Measurements from ENCODE around the gene SMCO4.

Gene SMCO4

DNA sequence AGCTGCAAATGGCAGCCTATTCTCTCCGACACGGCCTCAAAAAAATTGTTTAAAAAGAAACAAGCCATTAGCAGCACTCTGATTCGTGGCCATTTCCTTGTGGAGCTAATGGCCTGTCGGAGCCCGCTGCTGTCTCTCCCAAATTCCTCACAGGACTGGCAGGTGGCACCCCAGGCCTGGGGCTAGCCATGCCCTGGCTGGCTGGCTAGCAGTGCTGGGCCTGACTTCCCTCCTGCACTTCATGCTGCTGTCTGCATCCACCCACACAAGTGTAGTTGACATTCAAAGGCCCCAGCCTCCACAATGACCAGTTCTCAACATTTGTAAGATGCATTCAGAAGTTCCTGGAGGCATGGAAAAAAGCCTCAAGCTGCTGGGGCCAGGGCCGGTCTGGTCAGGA, 61.5 kb downstream of the SMCO4 start:
- TF ChIP-seq, protein P1, sequence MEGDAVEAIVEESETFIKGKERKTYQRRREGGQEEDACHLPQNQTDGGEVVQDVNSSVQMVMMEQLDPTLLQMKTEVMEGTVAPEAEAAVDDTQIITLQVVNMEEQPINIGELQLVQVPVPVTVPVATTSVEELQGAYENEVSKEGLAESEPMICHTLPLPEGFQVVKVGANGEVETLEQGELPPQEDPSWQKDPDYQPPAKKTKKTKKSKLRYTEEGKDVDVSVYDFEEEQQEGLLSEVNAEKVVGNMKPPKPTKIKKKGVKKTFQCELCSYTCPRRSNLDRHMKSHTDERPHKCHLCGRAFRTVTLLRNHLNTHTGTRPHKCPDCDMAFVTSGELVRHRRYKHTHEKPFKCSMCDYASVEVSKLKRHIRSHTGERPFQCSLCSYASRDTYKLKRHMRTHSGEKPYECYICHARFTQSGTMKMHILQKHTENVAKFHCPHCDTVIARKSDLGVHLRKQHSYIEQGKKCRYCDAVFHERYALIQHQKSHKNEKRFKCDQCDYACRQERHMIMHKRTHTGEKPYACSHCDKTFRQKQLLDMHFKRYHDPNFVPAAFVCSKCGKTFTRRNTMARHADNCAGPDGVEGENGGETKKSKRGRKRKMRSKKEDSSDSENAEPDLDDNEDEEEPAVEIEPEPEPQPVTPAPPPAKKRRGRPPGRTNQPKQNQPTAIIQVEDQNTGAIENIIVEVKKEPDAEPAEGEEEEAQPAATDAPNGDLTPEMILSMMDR (IDR thresholded peaks at IDR 0.05; ENCODE audit: low read length, missing control alignments) = no peak
- H3K4me3 ChIP-seq (replicated peaks; ENCODE audit: low read depth, low read length) = no peak overlapping the region
- no peak for DNase-seq (ENCODE audit: low read depth)

DNA sequence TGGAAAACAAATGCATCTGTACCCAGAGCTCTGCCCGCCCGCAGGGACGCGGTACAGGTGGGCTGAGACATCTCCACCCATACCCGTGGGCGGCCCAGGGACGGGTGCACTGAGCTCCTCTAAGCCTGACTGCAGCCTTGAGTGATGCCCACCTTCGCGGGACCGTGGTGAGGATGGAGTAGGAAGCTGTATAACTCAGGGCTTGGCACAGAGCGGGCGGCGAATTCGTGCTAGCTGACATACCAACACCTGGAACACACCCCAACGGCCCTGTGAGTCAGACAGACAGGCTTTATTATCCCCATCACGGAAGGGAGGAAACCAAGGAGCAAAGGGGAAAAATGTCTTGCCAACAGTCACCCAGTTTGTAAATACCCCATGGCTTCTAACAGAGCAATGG, 61.9 kb downstream of the SMCO4 start:
- TF ChIP-seq, protein P1 (IDR thresholded peaks at IDR 0.05; ENCODE audit: low read length, missing control alignments) = no peak
- no peak for DNase-seq (ENCODE audit: low read depth)
- no peak overlapping the region for H3K4me3 ChIP-seq (replicated peaks; ENCODE audit: low read depth, low read length)

DNA sequence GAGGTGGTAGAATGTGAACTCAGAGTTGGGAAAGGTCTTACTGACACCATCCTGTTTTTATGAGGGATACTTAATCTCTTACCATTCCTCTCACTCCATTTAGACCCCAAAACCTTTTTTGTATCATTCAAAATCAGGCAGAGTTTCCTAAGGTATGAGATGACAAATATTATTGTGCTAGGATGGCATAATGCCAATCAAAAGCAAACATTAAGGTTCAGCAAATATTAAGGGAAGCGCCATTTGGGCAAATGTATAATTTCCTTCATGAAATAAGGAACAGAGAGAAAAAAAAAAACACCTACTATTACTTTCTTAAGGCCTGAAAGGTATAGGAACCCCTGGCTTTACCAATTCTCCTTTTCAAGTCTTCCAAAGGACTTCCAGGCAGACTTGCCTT, 62.4 kb downstream of the SMCO4 start:
- DNase-seq (ENCODE audit: low read depth) = no peak
- TF ChIP-seq, protein P1 (IDR thresholded peaks at IDR 0.05; ENCODE audit: low read length, missing control alignments) = no peak
- H3K4me3 ChIP-seq (replicated peaks; ENCODE audit: low read depth, low read length) = no peak overlapping the region

DNA sequence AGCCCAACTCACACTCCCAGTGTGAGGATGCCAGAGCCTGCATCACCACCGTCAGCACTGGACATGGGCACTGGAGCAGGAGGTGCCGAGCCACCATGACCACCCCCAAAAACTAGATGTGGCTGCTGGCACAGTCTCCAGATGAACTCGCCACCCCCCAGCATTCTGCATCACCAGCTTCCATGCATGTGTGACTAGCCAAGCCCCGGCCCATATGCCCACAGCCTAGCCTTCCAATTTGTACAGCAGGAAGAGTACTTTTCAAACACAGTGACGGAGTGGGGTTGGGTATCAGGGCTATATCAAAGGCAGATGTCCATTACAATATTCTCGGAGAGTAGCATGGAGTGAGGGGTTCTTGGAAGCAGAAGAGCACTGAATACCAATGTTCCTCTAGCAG, 62.9 kb downstream of the SMCO4 start:
- H3K4me3 ChIP-seq (replicated peaks; ENCODE audit: low read depth, low read length) = no peak overlapping the region
- DNase-seq (ENCODE audit: low read depth) = no peak
- TF ChIP-seq, protein P1 (IDR thresholded peaks at IDR 0.05; ENCODE audit: low read length, missing control alignments) = no peak

DNA sequence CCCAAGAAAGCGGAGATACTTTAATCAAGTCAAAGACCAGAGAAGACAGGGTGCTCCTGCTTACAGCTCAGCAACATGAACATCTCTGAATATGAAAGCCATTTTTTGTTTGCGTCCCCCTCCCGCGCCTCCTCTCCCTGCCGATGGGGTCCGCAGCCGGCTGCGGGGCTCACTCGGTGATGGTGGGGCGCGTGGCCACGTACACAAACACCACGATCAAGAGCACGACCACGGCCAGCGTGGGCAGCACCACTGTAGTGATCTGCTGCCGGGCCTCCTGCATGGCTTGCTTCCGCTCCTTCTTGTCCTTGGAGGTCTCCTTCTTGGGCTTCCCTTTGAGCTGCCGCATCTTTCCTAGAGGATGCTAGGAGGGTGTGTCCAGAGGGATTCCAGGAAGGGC, 64.3 kb downstream of the SMCO4 start:
- TF ChIP-seq, protein P1 (IDR thresholded peaks at IDR 0.05; ENCODE audit: low read length, missing control alignments) = no peak
- H3K4me3 ChIP-seq (replicated peaks; ENCODE audit: low read depth, low read length) = no peak overlapping the region
- no peak for DNase-seq (ENCODE audit: low read depth)

DNA sequence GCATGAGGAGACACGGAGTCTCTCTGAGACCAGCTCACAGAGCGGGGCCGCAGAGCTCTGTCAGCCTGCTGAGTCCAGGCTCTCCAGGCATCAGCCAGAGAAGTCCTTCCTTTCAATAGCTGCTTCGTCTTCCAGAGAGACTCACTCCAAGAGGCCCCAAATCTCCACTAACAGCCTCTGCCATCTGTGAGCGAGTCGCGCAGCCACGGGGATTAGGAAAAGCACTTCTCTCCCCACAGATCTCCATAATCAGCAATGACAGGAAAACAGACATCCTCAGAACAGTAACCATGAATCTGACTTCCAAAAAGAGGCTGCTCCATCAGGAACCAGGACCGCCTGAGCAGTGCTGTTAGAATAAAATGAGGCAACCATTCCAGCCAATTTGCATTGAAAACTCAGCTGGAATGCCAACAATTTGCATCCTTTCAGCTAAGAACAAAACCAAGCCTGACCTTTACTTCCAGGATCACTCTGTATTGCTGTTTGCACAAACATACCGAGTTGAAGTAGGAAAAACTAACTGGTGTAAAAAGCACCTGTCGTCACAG, 65.4 kb downstream of the SMCO4 start:
- TF ChIP-seq, protein P1 (IDR thresholded peaks at IDR 0.05; ENCODE audit: low read length, missing control alignments) = no peak
- DNase-seq (ENCODE audit: low read depth) = peak; percentile 15
- H3K4me3 ChIP-seq (replicated peaks; ENCODE audit: low read depth, low read length) = no peak overlapping the region

DNA sequence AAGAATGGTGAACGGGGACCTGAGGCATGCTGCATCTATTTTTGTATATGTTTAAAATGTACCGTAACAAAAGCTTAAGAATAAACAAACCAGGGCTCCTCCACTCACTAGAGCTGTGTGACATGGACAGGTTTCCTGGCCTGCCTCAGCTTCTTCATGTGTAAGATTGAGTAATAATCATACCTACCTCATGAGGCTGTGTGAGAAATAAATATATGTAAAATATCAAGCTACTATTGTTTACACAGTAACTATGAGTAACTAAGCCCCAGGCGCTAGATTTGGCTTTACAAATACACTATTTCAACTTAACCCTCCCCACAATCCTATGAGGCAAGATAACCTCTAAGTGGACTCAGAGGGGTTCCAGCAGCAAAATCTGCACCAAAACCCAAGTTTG, 66.4 kb downstream of the SMCO4 start:
- TF ChIP-seq, protein P1 (IDR thresholded peaks at IDR 0.05; ENCODE audit: low read length, missing control alignments) = no peak
- DNase-seq (ENCODE audit: low read depth) = peak; percentile 26
- H3K4me3 ChIP-seq (replicated peaks; ENCODE audit: low read depth, low read length) = no peak overlapping the region
